Raji (cell line): Measurements from ENCODE around the gene MNAT1.

Source experiments
- POLR2A ChIP-seq: IDR thresholded peaks from 2 replicates; pipeline ENCODE4 v1.6.1; 2011; ENCODE audit warnings: low read depth, low read length, control low read depth; ENCODE audit not compliant: insufficient read depth

MNAT1 gene

GRCh38 chr14:60773558-60773957 lies 39.0 kb downstream of the MNAT1 start:
- TF ChIP-seq POLR2A = no peak

GRCh38 chr14:60775296-60775695 lies 40.7 kb downstream of the MNAT1 start:
- no peak for TF ChIP-seq POLR2A

GRCh38 chr14:60777856-60778578 lies 43.5 kb downstream of the MNAT1 start:
- TF ChIP-seq POLR2A = no peak

GRCh38 chr14:60786905-60787304 lies 52.3 kb downstream of the MNAT1 start:
- no peak for TF ChIP-seq POLR2A

GRCh38 chr14:60789656-60790055 lies 55.1 kb downstream of the MNAT1 start:
- TF ChIP-seq POLR2A = no peak

GRCh38 chr14:60790850-60791249 lies 56.3 kb downstream of the MNAT1 start:
- no peak for TF ChIP-seq POLR2A

- no peak for TF ChIP-seq POLR2A
Measured at GRCh38 chr14:60796434-60796833, 61.9 kb downstream of the MNAT1 start.

- no peak for TF ChIP-seq POLR2A
Measured at GRCh38 chr14:60800409-60800808, 65.8 kb downstream of the MNAT1 start.

- TF ChIP-seq POLR2A = no peak
Measured at GRCh38 chr14:60803871-60804270, 69.3 kb downstream of the MNAT1 start.

- TF ChIP-seq POLR2A = no peak
Measured at GRCh38 chr14:60805841-60806430, 71.4 kb downstream of the MNAT1 start.

GRCh38 chr14:60807247-60807646 lies 72.7 kb downstream of the MNAT1 start:
- TF ChIP-seq POLR2A = no peak

GRCh38 chr14:60807971-60808370 lies 73.4 kb downstream of the MNAT1 start:
- no peak for TF ChIP-seq POLR2A

- no peak for TF ChIP-seq POLR2A
Measured at GRCh38 chr14:60812987-60813386, 78.4 kb downstream of the MNAT1 start.

GRCh38 chr14:60815371-60815770 lies 80.8 kb downstream of the MNAT1 start:
- TF ChIP-seq POLR2A = no peak

GRCh38 chr14:60817113-60817512 lies 82.6 kb downstream of the MNAT1 start:
- no peak for TF ChIP-seq POLR2A

GRCh38 chr14:60819575-60819974 lies 85.0 kb downstream of the MNAT1 start:
- TF ChIP-seq POLR2A = no peak

- no peak for TF ChIP-seq POLR2A
Measured at GRCh38 chr14:60838601-60839000, 104.0 kb downstream of the MNAT1 start.

- TF ChIP-seq POLR2A = no peak
Measured at GRCh38 chr14:60839057-60839456, 104.5 kb downstream of the MNAT1 start.

- TF ChIP-seq POLR2A = no peak
Measured at GRCh38 chr14:60839657-60840056, 105.1 kb downstream of the MNAT1 start.
